Measurements from ENCODE around the gene MLXIP.
"Not testable (repeated sequence)": the region's sequence is repeated elsewhere in the genome, so short reads cannot be mapped to it uniquely, and the experiment has no call there.

The MLXIP gene

GRCh38 chr12:122104844-122105243 lies 26.3 kb downstream of the MLXIP start:
- peaks cover 10% of the 10 kb centered on the region for H3K4me1 ChIP-seq (ENCODE audit: control insufficient read depth, insufficient read depth, low read length)
- no peaks in the 10 kb centered on the region for H3K9me3 ChIP-seq (ENCODE audit: control insufficient read depth, insufficient read depth, low read depth, low read length)
- no peak overlapping the region for H3K4me3 ChIP-seq (ENCODE audit: low read depth, low read length)
- ChIA-PET POLR2A (interaction anchor here (0.7 kb wide), 1 partner anchor 59 kb away, joined by 3 read pairs; no protein-coding TSS in a partner anchor), CTCF (interaction anchor here (0.6 kb wide), 1 partner anchor 312 kb away, joined by 4 read pairs; no protein-coding TSS in a partner anchor)
- TF ChIP-seq, protein P1, sequence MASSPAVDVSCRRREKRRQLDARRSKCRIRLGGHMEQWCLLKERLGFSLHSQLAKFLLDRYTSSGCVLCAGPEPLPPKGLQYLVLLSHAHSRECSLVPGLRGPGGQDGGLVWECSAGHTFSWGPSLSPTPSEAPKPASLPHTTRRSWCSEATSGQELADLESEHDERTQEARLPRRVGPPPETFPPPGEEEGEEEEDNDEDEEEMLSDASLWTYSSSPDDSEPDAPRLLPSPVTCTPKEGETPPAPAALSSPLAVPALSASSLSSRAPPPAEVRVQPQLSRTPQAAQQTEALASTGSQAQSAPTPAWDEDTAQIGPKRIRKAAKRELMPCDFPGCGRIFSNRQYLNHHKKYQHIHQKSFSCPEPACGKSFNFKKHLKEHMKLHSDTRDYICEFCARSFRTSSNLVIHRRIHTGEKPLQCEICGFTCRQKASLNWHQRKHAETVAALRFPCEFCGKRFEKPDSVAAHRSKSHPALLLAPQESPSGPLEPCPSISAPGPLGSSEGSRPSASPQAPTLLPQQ (tag by site-specific recombination; IDR thresholded peaks at IDR 0.05), result 0 out of 2 replicates have a peak, but pooled peaks have one; percentile 16
- no peak for TF ChIP-seq ZNF747 (tag by site-specific recombination; IDR thresholded peaks at IDR 0.05)
- H3K36me3 ChIP-seq (ENCODE audit: control insufficient read depth in 2 of 2, insufficient read depth in 1 of 2, low read length in 2 of 2), result no peaks in the 10 kb centered on the region; a peak in 1 of 3 replicates
- H3K27ac ChIP-seq (ENCODE audit: extremely low read depth, low read depth, low read length), result no peak overlapping the region

GRCh38 chr12:122105496-122105895 lies 26.9 kb downstream of the MLXIP start:
- POLR2A ChIA-PET; H3K27ac ChIP-seq (ENCODE audit: extremely low read depth, low read depth, low read length); H3K36me3 ChIP-seq (ENCODE audit: control insufficient read depth in 2 of 2, insufficient read depth in 1 of 2, low read length in 2 of 2); H3K4me3 ChIP-seq (ENCODE audit: low read depth, low read length); H3K4me1 ChIP-seq (ENCODE audit: control insufficient read depth, insufficient read depth, low read length); H3K9me3 ChIP-seq (ENCODE audit: control insufficient read depth, insufficient read depth, low read depth, low read length): not testable (repeated sequence)
- CTCF ChIA-PET, result interaction anchor here (0.6 to 0.9 kb wide), 4 partner anchors 11 to 73 kb away, joined by 3 to 6 read pairs (median 4); no protein-coding TSS in a partner anchor

DNA sequence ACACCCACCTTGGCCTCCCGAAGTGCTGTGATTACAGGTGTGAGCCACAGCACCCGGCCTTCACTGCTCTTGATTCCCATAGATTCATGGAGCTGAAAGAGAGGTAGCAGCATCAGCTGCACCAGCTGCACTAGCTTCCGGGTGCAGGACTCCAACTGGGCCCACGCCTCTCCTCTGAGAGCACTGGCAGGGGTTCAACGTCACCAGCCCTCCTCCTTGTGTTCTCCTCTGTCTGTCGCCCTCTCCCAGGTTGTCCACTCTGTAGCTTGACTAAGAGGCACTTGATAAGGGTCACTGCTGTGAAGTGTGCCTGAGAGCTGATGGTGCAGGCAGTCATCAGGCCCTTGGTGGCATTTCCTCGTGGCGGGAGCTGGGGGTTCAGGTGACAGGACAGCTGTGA lies 28.3 kb downstream of the MLXIP start:
- Histone ChIP-seq H3K4me1 (ENCODE audit: control insufficient read depth, insufficient read depth, low read length) (peaks cover 6% of the 10 kb centered on the region; the same call in 1 of the 2 replicates), H3K36me3 (ENCODE audit: control insufficient read depth in 2 of 2, insufficient read depth in 1 of 2, low read length in 2 of 2) (no peaks in the 10 kb centered on the region; a peak in 1 of 3 replicates), H3K4me3 (ENCODE audit: low read depth, low read length) (no peak overlapping the region), H3K27ac (ENCODE audit: extremely low read depth, low read depth, low read length) (no peak overlapping the region), H3K9me3 (ENCODE audit: control insufficient read depth, insufficient read depth, low read depth, low read length) (no peaks in the 10 kb centered on the region)
- ChIA-PET CTCF (interaction anchor here (0.8 to 0.9 kb wide), 2 partner anchors 17 to 22 kb away, joined by 3 to 4 read pairs; no protein-coding TSS in a partner anchor), POLR2A (interaction anchor here (0.6 kb wide), 1 partner anchor 197 kb away, joined by 5 read pairs; no protein-coding TSS in a partner anchor)
- TF ChIP-seq, protein P2, sequence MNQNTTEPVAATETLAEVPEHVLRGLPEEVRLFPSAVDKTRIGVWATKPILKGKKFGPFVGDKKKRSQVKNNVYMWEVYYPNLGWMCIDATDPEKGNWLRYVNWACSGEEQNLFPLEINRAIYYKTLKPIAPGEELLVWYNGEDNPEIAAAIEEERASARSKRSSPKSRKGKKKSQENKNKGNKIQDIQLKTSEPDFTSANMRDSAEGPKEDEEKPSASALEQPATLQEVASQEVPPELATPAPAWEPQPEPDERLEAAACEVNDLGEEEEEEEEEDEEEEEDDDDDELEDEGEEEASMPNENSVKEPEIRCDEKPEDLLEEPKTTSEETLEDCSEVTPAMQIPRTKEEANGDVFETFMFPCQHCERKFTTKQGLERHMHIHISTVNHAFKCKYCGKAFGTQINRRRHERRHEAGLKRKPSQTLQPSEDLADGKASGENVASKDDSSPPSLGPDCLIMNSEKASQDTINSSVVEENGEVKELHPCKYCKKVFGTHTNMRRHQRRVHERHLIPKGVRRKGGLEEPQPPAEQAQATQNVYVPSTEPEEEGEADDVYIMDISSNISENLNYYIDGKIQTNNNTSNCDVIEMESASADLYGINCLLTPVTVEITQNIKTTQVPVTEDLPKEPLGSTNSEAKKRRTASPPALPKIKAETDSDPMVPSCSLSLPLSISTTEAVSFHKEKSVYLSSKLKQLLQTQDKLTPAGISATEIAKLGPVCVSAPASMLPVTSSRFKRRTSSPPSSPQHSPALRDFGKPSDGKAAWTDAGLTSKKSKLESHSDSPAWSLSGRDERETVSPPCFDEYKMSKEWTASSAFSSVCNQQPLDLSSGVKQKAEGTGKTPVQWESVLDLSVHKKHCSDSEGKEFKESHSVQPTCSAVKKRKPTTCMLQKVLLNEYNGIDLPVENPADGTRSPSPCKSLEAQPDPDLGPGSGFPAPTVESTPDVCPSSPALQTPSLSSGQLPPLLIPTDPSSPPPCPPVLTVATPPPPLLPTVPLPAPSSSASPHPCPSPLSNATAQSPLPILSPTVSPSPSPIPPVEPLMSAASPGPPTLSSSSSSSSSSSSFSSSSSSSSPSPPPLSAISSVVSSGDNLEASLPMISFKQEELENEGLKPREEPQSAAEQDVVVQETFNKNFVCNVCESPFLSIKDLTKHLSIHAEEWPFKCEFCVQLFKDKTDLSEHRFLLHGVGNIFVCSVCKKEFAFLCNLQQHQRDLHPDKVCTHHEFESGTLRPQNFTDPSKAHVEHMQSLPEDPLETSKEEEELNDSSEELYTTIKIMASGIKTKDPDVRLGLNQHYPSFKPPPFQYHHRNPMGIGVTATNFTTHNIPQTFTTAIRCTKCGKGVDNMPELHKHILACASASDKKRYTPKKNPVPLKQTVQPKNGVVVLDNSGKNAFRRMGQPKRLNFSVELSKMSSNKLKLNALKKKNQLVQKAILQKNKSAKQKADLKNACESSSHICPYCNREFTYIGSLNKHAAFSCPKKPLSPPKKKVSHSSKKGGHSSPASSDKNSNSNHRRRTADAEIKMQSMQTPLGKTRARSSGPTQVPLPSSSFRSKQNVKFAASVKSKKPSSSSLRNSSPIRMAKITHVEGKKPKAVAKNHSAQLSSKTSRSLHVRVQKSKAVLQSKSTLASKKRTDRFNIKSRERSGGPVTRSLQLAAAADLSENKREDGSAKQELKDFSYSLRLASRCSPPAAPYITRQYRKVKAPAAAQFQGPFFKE (tag by site-specific recombination; IDR thresholded peaks at IDR 0.05; ENCODE audit: borderline replicate concordance), result no peak
- TF ChIP-seq ZIC2 (tag by site-specific recombination; IDR thresholded peaks at IDR 0.05) (peak; percentile 94), ZFP69B (tag by site-specific recombination; IDR thresholded peaks at IDR 0.05) (peak; percentile 53; the same call in 1 of the 2 replicates), OSR2 (tag by site-specific recombination; IDR thresholded peaks at IDR 0.05) (peak; percentile 33; the same call in 1 of the 2 replicates), GLIS1 (tag by site-specific recombination; IDR thresholded peaks at IDR 0.05) (peak; percentile 72)

- Histone ChIP-seq H3K4me1 (ENCODE audit: control insufficient read depth, insufficient read depth, low read length) (peaks cover 6% of the 10 kb centered on the region; the same call in 1 of the 2 replicates), H3K9me3 (ENCODE audit: control insufficient read depth, insufficient read depth, low read depth, low read length) (no peaks in the 10 kb centered on the region), H3K4me3 (ENCODE audit: low read depth, low read length) (no peak overlapping the region), H3K36me3 (ENCODE audit: control insufficient read depth in 2 of 2, insufficient read depth in 1 of 2, low read length in 2 of 2) (no peaks in the 10 kb centered on the region; a peak in 1 of 3 replicates), H3K27ac (ENCODE audit: extremely low read depth, low read depth, low read length) (no peak overlapping the region)
- POLR2A ChIA-PET, result interaction anchor here (0.6 kb wide), 1 partner anchor 198 kb away, joined by 5 read pairs; no protein-coding TSS in a partner anchor
- TF ChIP-seq OSR2 (tag by site-specific recombination; IDR thresholded peaks at IDR 0.05) (no peak), ZNF544 (tag by site-specific recombination; IDR thresholded peaks at IDR 0.05) (no peak), ZNF184 (tag by site-specific recombination; IDR thresholded peaks at IDR 0.05) (no peak), ZNF777 (tag by site-specific recombination; IDR thresholded peaks at IDR 0.05; ENCODE audit: borderline replicate concordance) (no peak), ZNF664 (tag by site-specific recombination; IDR thresholded peaks at IDR 0.05) (no peak)
- TF ChIP-seq, protein P3, sequence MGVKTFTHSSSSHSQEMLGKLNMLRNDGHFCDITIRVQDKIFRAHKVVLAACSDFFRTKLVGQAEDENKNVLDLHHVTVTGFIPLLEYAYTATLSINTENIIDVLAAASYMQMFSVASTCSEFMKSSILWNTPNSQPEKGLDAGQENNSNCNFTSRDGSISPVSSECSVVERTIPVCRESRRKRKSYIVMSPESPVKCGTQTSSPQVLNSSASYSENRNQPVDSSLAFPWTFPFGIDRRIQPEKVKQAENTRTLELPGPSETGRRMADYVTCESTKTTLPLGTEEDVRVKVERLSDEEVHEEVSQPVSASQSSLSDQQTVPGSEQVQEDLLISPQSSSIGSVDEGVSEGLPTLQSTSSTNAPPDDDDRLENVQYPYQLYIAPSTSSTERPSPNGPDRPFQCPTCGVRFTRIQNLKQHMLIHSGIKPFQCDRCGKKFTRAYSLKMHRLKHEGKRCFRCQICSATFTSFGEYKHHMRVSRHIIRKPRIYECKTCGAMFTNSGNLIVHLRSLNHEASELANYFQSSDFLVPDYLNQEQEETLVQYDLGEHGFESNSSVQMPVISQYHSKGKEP (tag by site-specific recombination; IDR thresholded peaks at IDR 0.05), result no peak
- TF ChIP-seq, protein P4, sequence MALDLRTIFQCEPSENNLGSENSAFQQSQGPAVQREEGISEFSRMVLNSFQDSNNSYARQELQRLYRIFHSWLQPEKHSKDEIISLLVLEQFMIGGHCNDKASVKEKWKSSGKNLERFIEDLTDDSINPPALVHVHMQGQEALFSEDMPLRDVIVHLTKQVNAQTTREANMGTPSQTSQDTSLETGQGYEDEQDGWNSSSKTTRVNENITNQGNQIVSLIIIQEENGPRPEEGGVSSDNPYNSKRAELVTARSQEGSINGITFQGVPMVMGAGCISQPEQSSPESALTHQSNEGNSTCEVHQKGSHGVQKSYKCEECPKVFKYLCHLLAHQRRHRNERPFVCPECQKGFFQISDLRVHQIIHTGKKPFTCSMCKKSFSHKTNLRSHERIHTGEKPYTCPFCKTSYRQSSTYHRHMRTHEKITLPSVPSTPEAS (tag by site-specific recombination; IDR thresholded peaks at IDR 0.05), result no peak
- TF ChIP-seq, protein P5, sequence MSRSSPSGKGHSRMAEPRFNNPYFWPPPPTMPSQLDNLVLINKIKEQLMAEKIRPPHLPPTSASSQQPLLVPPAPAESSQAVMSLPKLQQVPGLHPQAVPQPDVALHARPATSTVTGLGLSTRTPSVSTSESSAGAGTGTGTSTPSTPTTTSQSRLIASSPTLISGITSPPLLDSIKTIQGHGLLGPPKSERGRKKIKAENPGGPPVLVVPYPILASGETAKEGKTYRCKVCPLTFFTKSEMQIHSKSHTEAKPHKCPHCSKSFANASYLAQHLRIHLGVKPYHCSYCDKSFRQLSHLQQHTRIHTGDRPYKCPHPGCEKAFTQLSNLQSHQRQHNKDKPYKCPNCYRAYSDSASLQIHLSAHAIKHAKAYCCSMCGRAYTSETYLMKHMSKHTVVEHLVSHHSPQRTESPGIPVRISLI (tag by site-specific recombination; IDR thresholded peaks at IDR 0.05), result no peak
- CTCF ChIA-PET, result interaction anchor here (0.8 to 0.9 kb wide), 2 partner anchors 16 to 21 kb away, joined by 3 to 4 read pairs; no protein-coding TSS in a partner anchor
Observed at GRCh38 chr12:122107261-122107660, 28.7 kb downstream of the MLXIP start.

Measured in HEK293 (cell line).